A673 (cell line): ENCODE results near the gene FXYD4.

Experiments used
- EZH2 ChIP-seq: fragments of 200-600 bp; sonication (generic); IDR thresholded peaks from 2 replicates; pipeline ENCODE4 v1.6.1; 2017; ENCODE audit warnings: borderline replicate concordance, low read depth, mild to moderate bottlenecking, mixed read lengths, antibody characterized with exemption, low read length; ENCODE audit not compliant: poor library complexity, severe bottlenecking
- TF ChIP-seq, protein P1 (sequence below): fragments of 300-800, 200-600 bp; sonication (generic); conservative IDR thresholded peaks from 2 replicates; pipeline ENCODE4 v1.5.1; 2017; ENCODE audit warnings: low read depth, mild to moderate bottlenecking, antibody characterized with exemption, low read length, moderate library complexity, mixed read lengths

DNA sequence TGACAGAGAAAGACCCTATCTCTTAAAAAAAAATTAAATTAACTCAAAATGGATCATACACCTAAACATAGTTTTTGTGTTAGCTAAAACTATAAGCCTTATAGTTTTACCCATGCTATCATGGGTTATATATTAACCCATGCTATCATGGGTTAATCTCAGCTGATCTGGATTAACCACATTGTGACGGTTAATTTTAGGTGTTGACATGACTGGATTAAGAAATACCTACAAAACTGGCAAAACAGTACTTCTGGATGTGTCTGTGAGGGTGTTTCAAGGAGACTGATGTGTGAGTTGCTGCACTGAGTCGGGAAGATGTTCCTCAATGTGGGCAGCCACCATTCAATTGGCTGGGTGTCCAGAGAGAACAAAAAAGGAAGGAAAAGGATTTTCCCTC is 44.3 kb upstream of the FXYD4 start:
- TF ChIP-seq, protein P1, sequence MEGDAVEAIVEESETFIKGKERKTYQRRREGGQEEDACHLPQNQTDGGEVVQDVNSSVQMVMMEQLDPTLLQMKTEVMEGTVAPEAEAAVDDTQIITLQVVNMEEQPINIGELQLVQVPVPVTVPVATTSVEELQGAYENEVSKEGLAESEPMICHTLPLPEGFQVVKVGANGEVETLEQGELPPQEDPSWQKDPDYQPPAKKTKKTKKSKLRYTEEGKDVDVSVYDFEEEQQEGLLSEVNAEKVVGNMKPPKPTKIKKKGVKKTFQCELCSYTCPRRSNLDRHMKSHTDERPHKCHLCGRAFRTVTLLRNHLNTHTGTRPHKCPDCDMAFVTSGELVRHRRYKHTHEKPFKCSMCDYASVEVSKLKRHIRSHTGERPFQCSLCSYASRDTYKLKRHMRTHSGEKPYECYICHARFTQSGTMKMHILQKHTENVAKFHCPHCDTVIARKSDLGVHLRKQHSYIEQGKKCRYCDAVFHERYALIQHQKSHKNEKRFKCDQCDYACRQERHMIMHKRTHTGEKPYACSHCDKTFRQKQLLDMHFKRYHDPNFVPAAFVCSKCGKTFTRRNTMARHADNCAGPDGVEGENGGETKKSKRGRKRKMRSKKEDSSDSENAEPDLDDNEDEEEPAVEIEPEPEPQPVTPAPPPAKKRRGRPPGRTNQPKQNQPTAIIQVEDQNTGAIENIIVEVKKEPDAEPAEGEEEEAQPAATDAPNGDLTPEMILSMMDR = no peak
- no peak for TF ChIP-seq EZH2
